ENCODE data around the gene ZNF335. TPM values are rescaled to one million over a fixed set of nuclear protein-coding genes. Genes with fewer than 3 reads are reported as not detected.

Gene ZNF335
- total and polyA plus RNA-seq, 2 of the 13 experiments (the other 11 are each of a cell fraction or from before 2014, with no cell fraction given) = 9.7 to 13.7 TPM

GRCh38 chr20:45972500-45973183 is 639 bp upstream of the ZNF335 start (continued):
- TF ChIP-seq ZBTB14 (CRISPR knock-in tag; IDR thresholded peaks at IDR 0.05) (no peak), ZNF337 (CRISPR knock-in tag; IDR thresholded peaks at IDR 0.05; ENCODE audit: borderline replicate concordance, low read depth) (no peak; the same call in 1 of the 2 replicates), ZNF383 (CRISPR knock-in tag; IDR thresholded peaks at IDR 0.05; ENCODE audit: borderline replicate concordance) (no peak), FOXK2 (IDR thresholded peaks at IDR 0.05) (peak; percentile 83), ZNF224 (CRISPR knock-in tag; IDR thresholded peaks at IDR 0.05) (no peak), ELF3 (CRISPR knock-in tag; IDR thresholded peaks at IDR 0.05) (no peak), MAFG (CRISPR knock-in tag; IDR thresholded peaks at IDR 0.05) (no peak), NFIB (CRISPR knock-in tag; IDR thresholded peaks at IDR 0.05; ENCODE audit: borderline replicate concordance) (no peak), GLI4 (CRISPR knock-in tag; IDR thresholded peaks at IDR 0.05; ENCODE audit: borderline replicate concordance) (no peak), ZNF572 (CRISPR knock-in tag; IDR thresholded peaks at IDR 0.05) (no peak), ZNF546 (CRISPR knock-in tag; conservative IDR thresholded peaks at IDR 0.05) (no peak), ZNF772 (CRISPR knock-in tag; IDR thresholded peaks at IDR 0.05) (no peak), MED13 (CRISPR knock-in tag; IDR thresholded peaks at IDR 0.05) (no peak; the same call in 1 of the 2 replicates), ZFP36L2 (CRISPR knock-in tag; IDR thresholded peaks at IDR 0.05) (no peak), ZNF530 (CRISPR knock-in tag; IDR thresholded peaks at IDR 0.05; ENCODE audit: low read depth) (no peak), ZFAT (CRISPR knock-in tag; conservative IDR thresholded peaks at IDR 0.05) (no peak), ZKSCAN1 (IDR thresholded peaks at IDR 0.05; ENCODE audit: low read length) (no peak), IRF2 (CRISPR knock-in tag; IDR thresholded peaks at IDR 0.05) (no peak), NBN (conservative IDR thresholded peaks at IDR 0.05) (no peak), ZNF136 (CRISPR knock-in tag; IDR thresholded peaks at IDR 0.05; ENCODE audit: low read depth) (no peak; the same call in 1 of the 2 replicates), ELF1 (CRISPR knock-in tag; IDR thresholded peaks at IDR 0.05) (peak; percentile 94), ZGPAT (CRISPR knock-in tag; IDR thresholded peaks at IDR 0.05) (no peak), TBL1XR1 (IDR thresholded peaks at IDR 0.05; ENCODE audit: borderline replicate concordance, low read length, partially characterized antibody) (peak; percentile 3), CAMTA2 (CRISPR knock-in tag; IDR thresholded peaks at IDR 0.05; ENCODE audit: borderline replicate concordance) (no peak), MYC (CRISPR knock-in tag; IDR thresholded peaks at IDR 0.05; ENCODE audit: borderline replicate concordance) (no peak)
- TF ChIP-seq, protein P1, sequence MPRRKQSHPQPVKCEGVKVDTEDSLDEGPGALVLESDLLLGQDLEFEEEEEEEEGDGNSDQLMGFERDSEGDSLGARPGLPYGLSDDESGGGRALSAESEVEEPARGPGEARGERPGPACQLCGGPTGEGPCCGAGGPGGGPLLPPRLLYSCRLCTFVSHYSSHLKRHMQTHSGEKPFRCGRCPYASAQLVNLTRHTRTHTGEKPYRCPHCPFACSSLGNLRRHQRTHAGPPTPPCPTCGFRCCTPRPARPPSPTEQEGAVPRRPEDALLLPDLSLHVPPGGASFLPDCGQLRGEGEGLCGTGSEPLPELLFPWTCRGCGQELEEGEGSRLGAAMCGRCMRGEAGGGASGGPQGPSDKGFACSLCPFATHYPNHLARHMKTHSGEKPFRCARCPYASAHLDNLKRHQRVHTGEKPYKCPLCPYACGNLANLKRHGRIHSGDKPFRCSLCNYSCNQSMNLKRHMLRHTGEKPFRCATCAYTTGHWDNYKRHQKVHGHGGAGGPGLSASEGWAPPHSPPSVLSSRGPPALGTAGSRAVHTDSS (CRISPR knock-in tag; conservative IDR thresholded peaks at IDR 0.05) = no peak; the same call in 1 of the 2 replicates
- TF ChIP-seq, protein P2, sequence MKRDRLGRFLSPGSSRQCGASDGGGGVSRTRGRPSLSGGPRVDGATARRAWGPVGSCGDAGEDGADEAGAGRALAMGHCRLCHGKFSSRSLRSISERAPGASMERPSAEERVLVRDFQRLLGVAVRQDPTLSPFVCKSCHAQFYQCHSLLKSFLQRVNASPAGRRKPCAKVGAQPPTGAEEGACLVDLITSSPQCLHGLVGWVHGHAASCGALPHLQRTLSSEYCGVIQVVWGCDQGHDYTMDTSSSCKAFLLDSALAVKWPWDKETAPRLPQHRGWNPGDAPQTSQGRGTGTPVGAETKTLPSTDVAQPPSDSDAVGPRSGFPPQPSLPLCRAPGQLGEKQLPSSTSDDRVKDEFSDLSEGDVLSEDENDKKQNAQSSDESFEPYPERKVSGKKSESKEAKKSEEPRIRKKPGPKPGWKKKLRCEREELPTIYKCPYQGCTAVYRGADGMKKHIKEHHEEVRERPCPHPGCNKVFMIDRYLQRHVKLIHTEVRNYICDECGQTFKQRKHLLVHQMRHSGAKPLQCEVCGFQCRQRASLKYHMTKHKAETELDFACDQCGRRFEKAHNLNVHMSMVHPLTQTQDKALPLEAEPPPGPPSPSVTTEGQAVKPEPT (CRISPR knock-in tag; IDR thresholded peaks at IDR 0.05; ENCODE audit: low read depth) = no peak; the same call in 1 of the 2 replicates

Measured in HepG2 (cell line).